ENCODE data around the gene CACNB2.
"Not testable (repeated sequence)": the region's sequence is repeated elsewhere in the genome, so short reads cannot be mapped to it uniquely, and the experiment has no call there.

CACNB2 gene

GRCh38 chr10:18533896-18534295, 393.7 kb downstream of the CACNB2 start:
- DNase-seq, result no peak

- DNase-seq, result no peak
Observed at GRCh38 chr10:18539335-18539734, 399.1 kb downstream of the CACNB2 start.

- DNase-seq, result no peak
Observed at GRCh38 chr10:18540195-18540594, 400.0 kb downstream of the CACNB2 start.

- no peak for DNase-seq
Observed at GRCh38 chr10:18542832-18543231, 402.6 kb downstream of the CACNB2 start.

GRCh38 chr10:18545621-18546305, 405.5 kb downstream of the CACNB2 start:
- DNase-seq, result no peak

GRCh38 chr10:18549105-18549504, 408.9 kb downstream of the CACNB2 start:
- DNase-seq, result no peak

- DNase-seq, result no peak
Observed at GRCh38 chr10:18551473-18551872, 411.2 kb downstream of the CACNB2 start.

- no peak for DNase-seq
Observed at GRCh38 chr10:18554479-18554878, 414.3 kb downstream of the CACNB2 start.

GRCh38 chr10:18556522-18557147, 416.4 kb downstream of the CACNB2 start:
- DNase-seq, result no peak

GRCh38 chr10:18557960-18558359, 417.7 kb downstream of the CACNB2 start:
- DNase-seq, result no peak

- DNase-seq, result no peak
Observed at GRCh38 chr10:18561861-18562551, 421.8 kb downstream of the CACNB2 start.

- no peak for DNase-seq
Observed at GRCh38 chr10:18563003-18563726, 422.9 kb downstream of the CACNB2 start.

GRCh38 chr10:18565006-18565405, 424.8 kb downstream of the CACNB2 start:
- no peak for DNase-seq

- DNase-seq, result no peak
Observed at GRCh38 chr10:18566177-18566576, 426.0 kb downstream of the CACNB2 start.

GRCh38 chr10:18567343-18567856, 427.2 kb downstream of the CACNB2 start:
- DNase-seq, result no peak

GRCh38 chr10:18570386-18570785, 430.2 kb downstream of the CACNB2 start:
- DNase-seq, result not testable (repeated sequence)

- DNase-seq, result no peak
Observed at GRCh38 chr10:18571076-18571475, 430.9 kb downstream of the CACNB2 start.

- no peak for DNase-seq
Observed at GRCh38 chr10:18571780-18572179, 431.6 kb downstream of the CACNB2 start.

GRCh38 chr10:18572959-18573561, 432.8 kb downstream of the CACNB2 start:
- no peak for DNase-seq

- DNase-seq, result no peak
Observed at GRCh38 chr10:18576586-18576985, 436.4 kb downstream of the CACNB2 start.

- DNase-seq, result no peak
Observed at GRCh38 chr10:18577823-18578685, 437.8 kb downstream of the CACNB2 start.

GRCh38 chr10:18582803-18583202, 442.6 kb downstream of the CACNB2 start:
- DNase-seq, result no peak
